GM12874 (cell line): ENCODE data around the gene MVB12A.

Experiments
- CTCF ChIP-seq: IDR thresholded peaks from 2 replicates; pipeline ENCODE4 v1.5.1; 2011; ENCODE audit warnings: low read depth, mild to moderate bottlenecking, control low read depth, low read length, moderate library complexity; ENCODE audit not compliant: insufficient read depth

MVB12A gene

DNA sequence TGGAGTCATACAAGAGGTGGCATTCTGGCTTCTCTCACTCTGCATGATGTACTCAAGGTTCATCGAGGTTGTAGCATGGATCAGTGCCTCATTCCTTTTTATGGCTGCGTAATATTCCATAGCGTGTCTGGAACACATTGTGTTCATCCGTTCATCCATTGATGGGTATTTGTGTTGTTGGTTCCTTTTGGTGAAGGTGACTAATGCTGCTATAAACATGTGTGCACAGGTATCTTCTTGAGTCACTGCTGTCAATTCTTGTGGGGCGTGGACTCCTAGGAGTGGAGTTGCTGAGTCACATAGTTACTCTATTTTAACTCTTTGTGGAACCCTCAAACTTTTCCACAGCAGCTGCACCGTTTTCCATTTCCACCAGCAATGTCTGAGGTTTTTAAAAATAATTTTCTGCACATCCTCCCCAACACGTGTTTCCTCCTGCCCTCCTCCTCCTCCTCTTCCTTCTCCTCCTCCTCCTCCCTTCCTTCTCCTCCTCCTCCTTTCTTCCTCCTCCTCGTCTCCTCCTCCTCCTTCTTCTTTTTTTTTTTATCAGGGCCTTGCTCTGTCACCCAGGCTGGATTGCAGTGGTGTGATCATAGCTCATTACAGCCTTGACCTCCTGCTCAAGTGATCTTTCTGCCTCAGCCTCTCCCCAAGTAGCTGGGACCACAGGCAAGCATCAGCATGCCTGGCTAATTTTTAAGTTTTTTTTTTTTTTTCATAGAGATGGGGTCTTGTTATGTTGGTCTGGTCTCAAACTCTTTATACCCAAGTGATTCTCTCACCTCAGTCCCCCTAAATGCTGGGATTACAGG is 30.6 kb downstream of the MVB12A start:
- no peak for TF ChIP-seq CTCF

- TF ChIP-seq CTCF = no peak
Observed at GRCh38 chr19:17451820-17452219, 32.0 kb downstream of the MVB12A start.

DNA sequence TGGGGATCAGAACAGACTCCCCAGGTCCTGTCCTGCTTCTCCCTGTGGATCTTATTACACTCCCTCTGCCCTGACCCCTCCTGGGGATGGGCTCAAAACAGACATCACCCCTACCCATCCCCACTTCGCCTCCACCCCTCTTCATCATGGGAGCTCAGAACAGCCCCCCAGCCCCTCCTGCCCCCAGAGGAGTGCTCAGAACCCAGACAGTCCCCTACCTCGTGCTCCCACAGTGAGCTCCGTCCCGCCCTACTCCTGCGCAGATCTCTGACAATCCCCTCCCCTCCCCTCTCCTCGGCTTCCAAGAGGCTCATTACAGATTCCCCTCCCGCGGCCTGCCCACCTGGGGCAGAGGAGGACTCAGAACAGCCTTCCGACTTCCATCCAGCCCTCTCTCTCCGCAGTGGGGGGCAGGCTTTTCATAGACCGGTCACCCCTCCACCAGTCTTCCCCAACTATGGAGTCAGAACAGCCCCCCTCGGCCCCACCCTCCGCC is 34.8 kb downstream of the MVB12A start:
- no peak for TF ChIP-seq CTCF

GRCh38 chr19:17455308-17456123 is 35.7 kb downstream of the MVB12A start:
- TF ChIP-seq CTCF = no peak

DNA sequence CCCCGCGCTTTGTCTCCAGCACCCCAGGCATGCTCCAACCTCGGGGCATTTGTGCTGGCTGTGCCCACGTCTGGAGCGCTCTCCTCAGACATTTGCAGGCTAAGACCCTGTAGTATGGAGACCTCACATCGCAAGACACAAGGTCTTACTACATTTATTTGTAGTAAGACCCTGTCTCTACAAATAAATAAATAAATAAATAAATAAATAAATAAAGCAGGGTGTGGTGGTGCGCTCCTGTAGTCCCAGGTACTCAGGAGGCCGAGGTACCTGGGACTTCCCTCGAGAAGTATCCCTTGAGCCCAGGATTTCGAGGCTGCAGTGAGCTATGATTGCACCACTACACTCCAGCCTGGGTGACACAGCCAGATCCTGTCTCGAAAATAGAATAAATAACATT is 36.3 kb downstream of the MVB12A start:
- no peak for TF ChIP-seq CTCF

GRCh38 chr19:17457616-17458015 is 37.8 kb downstream of the MVB12A start:
- TF ChIP-seq CTCF = no peak

- no peak for TF ChIP-seq CTCF
Observed at GRCh38 chr19:17458970-17459369, 39.1 kb downstream of the MVB12A start.
